Measurements from ENCODE around the gene ZNF277. TPM values are rescaled to one million over a fixed set of nuclear protein-coding genes. Genes with fewer than 3 reads are reported as not detected.

The ZNF277 gene
- total RNA-seq, 3 donors from 2014 or later = 16.8 to 26.9 (median 22.0) TPM

GRCh38 chr7:112283382-112283910, 77.0 kb downstream of the ZNF277 start:
- Histone ChIP-seq H3K9me3 (no peaks in the 10 kb centered on the region), H3K36me3 (ENCODE audit: low read depth) (no peaks in the 10 kb centered on the region), H3K4me3 (no peak overlapping the region), H3K4me1 (ENCODE audit: low read depth) (no peaks in the 10 kb centered on the region)
- intact Hi-C loops (cut with DNase I, micrococcal nuclease) = no loop called here
- TF ChIP-seq, protein P1, sequence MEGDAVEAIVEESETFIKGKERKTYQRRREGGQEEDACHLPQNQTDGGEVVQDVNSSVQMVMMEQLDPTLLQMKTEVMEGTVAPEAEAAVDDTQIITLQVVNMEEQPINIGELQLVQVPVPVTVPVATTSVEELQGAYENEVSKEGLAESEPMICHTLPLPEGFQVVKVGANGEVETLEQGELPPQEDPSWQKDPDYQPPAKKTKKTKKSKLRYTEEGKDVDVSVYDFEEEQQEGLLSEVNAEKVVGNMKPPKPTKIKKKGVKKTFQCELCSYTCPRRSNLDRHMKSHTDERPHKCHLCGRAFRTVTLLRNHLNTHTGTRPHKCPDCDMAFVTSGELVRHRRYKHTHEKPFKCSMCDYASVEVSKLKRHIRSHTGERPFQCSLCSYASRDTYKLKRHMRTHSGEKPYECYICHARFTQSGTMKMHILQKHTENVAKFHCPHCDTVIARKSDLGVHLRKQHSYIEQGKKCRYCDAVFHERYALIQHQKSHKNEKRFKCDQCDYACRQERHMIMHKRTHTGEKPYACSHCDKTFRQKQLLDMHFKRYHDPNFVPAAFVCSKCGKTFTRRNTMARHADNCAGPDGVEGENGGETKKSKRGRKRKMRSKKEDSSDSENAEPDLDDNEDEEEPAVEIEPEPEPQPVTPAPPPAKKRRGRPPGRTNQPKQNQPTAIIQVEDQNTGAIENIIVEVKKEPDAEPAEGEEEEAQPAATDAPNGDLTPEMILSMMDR (IDR thresholded peaks at IDR 0.05) = no peak
- no peak for ATAC-seq
- no peak for DNase-seq

GRCh38 chr7:112286250-112287086, 80.0 kb downstream of the ZNF277 start:
- H3K4me1 ChIP-seq (ENCODE audit: low read depth) = no peaks in the 10 kb centered on the region

GRCh38 chr7:112288301-112288700, 81.8 kb downstream of the ZNF277 start:
- Histone ChIP-seq H3K4me3 (no peak overlapping the region), H3K9me3 (no peaks in the 10 kb centered on the region), H3K36me3 (ENCODE audit: low read depth) (no peaks in the 10 kb centered on the region), H3K4me1 (ENCODE audit: low read depth) (no peaks in the 10 kb centered on the region)
- intact Hi-C loops (cut with DNase I, micrococcal nuclease) = no loop called here
- ATAC-seq = no peak
- no peak for DNase-seq
- TF ChIP-seq, protein P1 (IDR thresholded peaks at IDR 0.05) = no peak

More at GRCh38 chr7:112286250-112287086, 80.0 kb downstream of the ZNF277 start:
- ATAC-seq (no peak), DNase-seq (no peak)
- intact Hi-C loops (cut with DNase I, micrococcal nuclease) = no loop called here
- no peak overlapping the region for H3K4me3 ChIP-seq
- H3K36me3 ChIP-seq (ENCODE audit: low read depth) = no peaks in the 10 kb centered on the region
- H3K9me3 ChIP-seq = no peaks in the 10 kb centered on the region
- TF ChIP-seq, protein P1 (IDR thresholded peaks at IDR 0.05) = no peak

- intact Hi-C loops (cut with DNase I, micrococcal nuclease) = no loop called here
- no peak for DNase-seq
- Histone ChIP-seq H3K4me1 (ENCODE audit: low read depth) (no peaks in the 10 kb centered on the region), H3K4me3 (no peak overlapping the region), H3K36me3 (ENCODE audit: low read depth) (no peaks in the 10 kb centered on the region), H3K9me3 (no peaks in the 10 kb centered on the region)
- no peak for ATAC-seq
- TF ChIP-seq, protein P1 (IDR thresholded peaks at IDR 0.05) = no peak
Observed at GRCh38 chr7:112290065-112290464, 83.6 kb downstream of the ZNF277 start.

DNA sequence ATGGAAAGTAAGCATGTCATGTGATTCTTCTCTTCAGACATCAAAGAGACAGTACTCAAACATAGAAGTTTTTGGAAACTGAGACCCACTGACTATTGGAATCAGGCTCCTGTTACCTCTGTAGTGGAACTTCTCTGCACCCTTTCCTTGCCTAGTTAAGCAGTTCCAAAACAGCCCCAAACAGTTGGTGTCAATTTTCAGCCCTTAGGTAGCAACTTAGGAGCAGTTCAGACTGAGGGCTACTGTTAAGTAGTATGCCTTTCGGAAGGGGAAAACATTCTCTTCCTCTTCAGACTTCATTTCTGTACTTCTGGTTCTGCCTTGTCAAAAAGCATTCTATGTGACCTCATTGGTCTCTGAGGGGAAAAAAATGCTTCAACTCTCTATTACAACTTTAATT, 85.7 kb downstream of the ZNF277 start:
- intact Hi-C loops (cut with DNase I, micrococcal nuclease) = no loop called here
- Histone ChIP-seq H3K4me1 (ENCODE audit: low read depth) (no peaks in the 10 kb centered on the region), H3K4me3 (no peak overlapping the region), H3K9me3 (no peaks in the 10 kb centered on the region), H3K36me3 (ENCODE audit: low read depth) (no peaks in the 10 kb centered on the region)
- no peak for DNase-seq
- TF ChIP-seq, protein P1 (IDR thresholded peaks at IDR 0.05) = no peak
- ATAC-seq = no peak

All from mucosa of descending colon (tissue), 3 donors.